ENCODE results near the gene ZNF146.

GRCh38 chr19:36221474-36221873 is 6.6 kb downstream of the ZNF146 start:
- no peak for TF ChIP-seq CTCF (conservative IDR thresholded peaks at IDR 0.05 in 1 of 2, IDR thresholded peaks at IDR 0.05 in 1 of 2; ENCODE audit: extremely low read depth in 1 of 2, insufficient read depth in 1 of 2, low read depth in 1 of 2, low read length in 2 of 2)
- no peak for TF ChIP-seq EZH2 (IDR thresholded peaks at IDR 0.05; ENCODE audit: borderline replicate concordance, low read length)

Measured in mammary epithelial cell (primary cell).